Eye (tissue), 1 donor: ENCODE measurements around the gene SLC7A11.
A peak's percentile ranks its signal among the peaks of the same experiment; 100 is the strongest.
"Not testable (repeated sequence)": the region's sequence is repeated elsewhere in the genome, so short reads cannot be mapped to it uniquely, and the experiment has no call there.

Experiments used
- DNase-seq: peaks from one replicate; pipeline ENCODE4 v3.0.0-alpha.2; 2015

SLC7A11 gene

DNA sequence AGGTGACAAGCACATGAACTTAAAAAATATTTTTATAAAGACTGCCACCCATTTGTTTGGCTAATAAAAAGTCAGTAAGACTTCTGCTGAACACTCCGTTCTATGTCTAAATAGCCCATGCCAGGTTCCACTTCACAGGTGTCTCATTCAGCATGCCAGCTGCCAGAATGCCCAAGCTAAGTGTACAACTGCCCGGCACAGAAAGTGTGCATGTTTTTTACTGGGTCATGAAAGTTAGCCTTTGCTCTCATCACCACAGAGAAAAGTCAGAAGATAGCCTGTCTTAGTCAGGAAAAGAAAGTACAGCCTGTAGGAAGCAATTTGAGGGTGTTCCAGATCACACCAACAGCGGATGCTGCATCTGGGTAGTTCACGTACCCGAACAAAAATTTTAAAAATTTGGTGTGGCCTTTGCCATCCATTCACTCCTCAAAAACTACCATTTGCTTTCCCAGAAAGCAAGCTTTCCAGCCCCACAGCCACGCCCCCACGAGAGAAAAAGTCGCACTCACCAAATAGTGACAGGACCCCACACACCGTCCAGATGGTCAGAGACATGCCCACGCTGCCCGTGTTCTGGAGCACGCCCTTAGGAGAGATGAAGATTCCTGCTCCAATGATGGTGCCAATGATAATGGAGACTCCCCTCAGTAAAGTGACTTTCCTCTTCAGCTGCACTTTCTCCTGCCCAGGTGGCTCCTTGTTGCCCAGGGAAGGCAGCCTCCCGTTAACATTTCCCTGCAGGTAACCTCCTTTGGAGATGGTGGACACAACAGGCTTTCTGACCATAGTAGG is 671 bp downstream of the SLC7A11 start:
- no peak for DNase-seq

DNA sequence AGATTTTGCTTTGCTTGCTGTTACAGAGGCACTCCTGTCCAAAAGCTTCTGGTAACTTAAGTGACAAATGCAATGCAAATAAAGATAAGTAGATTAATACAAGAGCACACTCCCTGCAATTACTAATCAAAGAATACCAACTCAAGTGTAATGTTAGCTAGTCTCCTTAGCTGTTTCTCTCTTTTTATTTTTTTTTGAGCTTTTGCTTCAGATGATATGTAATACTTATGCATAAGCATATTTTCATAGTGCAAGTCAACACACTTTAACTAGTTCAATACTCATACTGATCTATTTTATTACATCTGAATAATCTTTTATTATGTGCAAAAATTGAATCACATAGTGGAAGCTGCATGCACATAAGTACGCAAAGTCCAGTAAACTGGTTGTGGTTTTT is 2.7 kb downstream of the SLC7A11 start:
- no peak for DNase-seq

DNA sequence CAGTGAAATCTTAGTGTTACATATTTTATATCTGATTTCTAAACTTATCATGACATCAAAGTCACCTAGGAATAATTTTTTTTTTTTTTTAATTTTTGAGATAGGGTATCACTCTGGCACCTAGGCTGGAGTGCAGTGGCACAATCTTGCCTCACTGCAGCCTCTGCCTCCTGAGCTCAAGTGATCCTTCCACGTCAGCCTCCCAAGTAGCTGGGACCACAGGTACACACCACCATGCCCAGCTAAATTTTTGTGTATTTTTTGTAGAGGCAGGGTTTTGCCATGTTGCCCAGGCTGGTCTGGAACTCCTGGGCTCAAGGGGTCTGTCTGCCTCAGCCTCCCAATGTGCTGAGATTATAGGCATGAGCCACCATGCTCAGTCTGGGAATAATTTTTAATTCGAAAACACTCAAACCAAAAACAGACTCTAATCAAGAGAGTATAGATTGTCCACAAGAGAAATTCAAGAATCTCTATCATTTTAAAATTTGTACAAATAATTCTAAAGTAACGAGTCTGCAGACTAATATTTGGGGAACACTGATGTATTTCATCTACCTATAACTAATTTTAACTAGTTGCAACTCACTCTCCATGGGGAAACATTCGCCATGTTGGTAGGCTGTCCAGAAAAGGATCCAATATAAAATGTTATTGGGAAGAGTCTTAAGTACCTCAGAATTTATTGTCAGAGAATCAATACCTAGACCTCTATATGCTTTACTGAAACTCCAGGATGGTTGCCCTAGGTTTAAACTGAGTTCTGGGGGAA is 3.4 kb downstream of the SLC7A11 start:
- no peak for DNase-seq

GRCh38 chr4:138237132-138237531 is 5.0 kb downstream of the SLC7A11 start:
- DNase-seq = not testable (repeated sequence)

- DNase-seq = no peak
These were observed 6.1 kb downstream of the SLC7A11 start for GRCh38 chr4:138236037-138236436.

GRCh38 chr4:138235419-138235952 is 6.7 kb downstream of the SLC7A11 start:
- no peak for DNase-seq

- DNase-seq = no peak
These were observed 7.9 kb downstream of the SLC7A11 start for GRCh38 chr4:138234248-138234647.

DNA sequence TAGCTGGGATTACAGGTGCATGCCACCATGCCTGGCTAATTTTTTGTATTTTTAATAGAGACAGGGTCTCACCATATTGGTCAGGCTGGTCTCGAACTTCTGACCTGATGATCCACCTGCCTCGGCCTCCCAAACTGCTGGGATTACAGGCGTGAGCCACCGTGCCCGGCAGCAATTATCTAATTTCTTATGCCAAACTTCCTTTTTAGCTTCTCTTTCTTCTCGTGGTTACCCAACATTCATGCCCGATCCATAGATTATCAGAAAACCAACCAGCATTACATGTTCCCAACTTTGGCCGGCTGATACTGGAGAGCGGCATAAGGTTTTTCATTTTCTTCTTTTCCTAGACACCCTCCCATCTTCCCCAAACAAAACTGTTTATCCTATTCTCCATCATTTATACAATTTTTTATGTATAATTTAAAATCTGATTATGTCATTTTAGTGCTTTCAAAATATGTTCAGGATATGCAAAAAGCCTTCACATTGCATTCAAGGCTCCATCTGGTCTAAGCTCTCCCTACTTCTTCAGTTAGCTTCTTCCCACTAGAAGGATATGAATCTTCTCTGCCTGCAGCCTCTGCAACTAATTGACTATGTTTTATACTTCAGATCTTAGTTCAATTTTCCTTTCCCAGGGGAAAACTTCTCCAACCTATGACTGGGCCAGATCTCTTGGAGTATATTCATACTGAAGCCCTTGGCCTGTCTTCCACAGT is 8.7 kb downstream of the SLC7A11 start:
- DNase-seq = no peak

DNA sequence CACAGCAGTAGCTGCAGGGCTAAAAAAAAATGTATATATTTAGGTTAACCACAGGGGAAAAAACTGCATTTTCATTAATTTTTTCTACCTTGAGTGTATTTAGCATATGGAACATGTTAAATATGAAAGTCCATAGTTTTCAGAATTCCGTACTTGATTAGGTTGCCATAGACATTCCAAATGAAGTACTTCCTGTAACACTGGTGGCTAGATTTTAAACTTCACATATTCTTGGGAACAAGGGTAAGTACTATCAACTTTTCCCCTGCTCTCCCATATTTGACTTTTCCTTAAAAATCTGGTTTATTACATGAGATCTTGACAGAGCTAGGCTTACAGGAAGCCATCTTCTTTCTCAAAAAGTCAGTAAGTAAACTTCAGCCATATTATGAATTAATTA is 9.8 kb downstream of the SLC7A11 start:
- DNase-seq = no peak

DNA sequence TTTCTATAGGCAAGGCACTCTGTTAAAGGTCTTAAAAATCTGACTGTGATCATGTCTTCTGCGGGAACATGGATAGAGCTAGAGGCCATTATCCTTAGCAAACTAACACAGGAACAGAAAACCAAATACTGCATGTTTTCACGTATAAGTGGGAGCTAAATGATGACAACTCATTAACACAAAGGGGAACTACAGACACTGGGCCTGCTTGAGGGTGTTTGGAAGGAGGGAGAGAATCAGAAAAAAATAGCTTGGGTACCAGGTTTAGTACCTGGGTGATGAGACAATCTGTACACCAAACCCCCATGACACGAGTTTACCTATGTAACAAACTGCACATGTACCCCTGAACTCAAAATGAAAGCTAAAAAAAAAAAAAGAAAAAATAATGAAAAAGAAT is 12.1 kb downstream of the SLC7A11 start:
- DNase-seq = no peak

DNA sequence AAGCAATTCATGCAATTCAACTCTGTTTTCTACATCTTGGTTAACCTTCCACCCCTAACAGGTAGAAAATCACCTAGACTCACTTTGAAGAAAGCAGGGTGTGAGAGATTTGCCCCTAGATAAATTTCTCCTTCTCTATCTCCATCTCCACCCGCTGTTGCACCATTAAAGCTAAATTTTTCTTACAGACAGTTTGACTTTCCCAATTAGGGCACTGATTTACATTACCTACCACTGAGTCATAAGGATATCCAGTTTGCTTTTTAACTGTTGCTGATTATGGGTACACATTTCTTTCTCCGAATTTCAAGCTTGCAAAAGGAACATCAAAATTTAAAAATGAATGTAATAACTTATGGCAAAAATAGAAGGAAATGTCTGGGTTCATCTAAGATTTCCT is 13.0 kb downstream of the SLC7A11 start:
- DNase-seq = no peak

DNA sequence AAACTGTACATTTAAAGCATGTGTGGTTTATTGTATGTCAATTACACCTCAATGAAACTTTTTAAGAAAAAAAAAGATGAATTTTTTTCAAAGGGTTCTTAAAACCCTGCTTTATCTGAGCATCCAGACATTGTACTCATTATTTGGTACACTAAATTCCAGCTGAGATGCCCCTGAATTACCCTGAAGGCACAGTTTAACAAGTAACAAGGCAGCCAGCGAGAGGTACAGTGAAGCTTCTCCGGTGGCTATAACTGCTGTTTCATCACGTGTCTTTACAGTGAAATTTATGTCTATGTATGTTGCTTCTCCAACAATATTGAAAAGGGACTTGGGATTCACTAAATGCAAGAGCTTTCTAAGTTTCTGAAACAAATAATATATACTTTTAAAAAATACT is 15.8 kb downstream of the SLC7A11 start:
- peak; percentile 30 for DNase-seq

GRCh38 chr4:138225477-138225876 is 16.7 kb downstream of the SLC7A11 start:
- DNase-seq = no peak

GRCh38 chr4:138224614-138225013 is 17.5 kb downstream of the SLC7A11 start:
- no peak for DNase-seq

DNA sequence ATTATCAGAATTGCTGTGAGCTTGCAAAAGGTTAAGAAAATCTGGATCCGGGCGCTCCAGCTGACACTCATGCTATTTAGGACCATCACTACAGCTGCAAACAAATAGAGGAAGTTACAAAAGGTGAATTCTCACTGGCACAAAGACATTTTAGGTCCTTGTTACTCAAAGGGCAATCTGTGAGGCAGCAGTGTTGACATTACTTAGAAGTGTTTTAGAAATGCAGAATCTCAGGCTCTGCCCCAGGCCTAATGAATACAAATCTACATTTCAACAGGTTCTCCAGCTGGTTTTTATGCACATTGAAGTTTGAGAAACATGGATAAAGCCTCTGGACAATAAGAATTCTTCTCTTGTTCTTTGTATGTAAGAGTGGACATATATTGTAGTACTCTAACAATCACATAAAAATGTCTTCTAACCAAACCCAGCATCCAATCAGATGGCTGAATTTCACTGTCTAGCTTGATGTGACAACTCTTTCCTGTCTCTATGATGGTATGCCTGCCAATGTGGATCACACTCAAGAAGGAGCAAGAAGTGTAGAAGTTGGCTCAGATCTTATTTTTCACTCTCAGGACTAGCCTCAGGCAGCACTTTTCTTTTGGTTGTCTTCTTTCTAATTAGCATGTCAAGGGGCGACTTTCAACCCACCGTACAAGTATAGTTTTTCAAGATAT is 18.8 kb downstream of the SLC7A11 start:
- peak; percentile 47 for DNase-seq

GRCh38 chr4:138222046-138222445 is 20.1 kb downstream of the SLC7A11 start:
- peak; percentile 62 for DNase-seq

- DNase-seq = no peak
These were observed 23.2 kb downstream of the SLC7A11 start for GRCh38 chr4:138218976-138219375.

DNA sequence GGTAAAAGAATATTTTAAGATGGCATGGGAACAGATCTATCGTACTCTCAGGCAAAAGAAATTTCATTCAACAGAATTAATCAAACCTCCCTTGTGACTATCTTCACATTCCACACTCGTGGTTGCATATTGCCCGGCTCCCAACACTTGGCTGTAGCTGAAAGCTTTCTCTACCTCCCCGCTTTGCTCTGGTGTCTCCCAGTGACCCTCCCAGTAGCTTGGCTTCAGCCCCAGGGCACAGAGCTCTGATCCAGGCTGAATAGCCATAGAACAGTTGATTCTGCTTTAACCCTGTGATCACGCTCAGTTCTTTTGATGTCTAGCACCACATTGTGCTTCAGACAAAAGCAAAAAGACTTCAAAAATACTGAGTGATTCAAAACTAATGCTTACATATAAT is 24.6 kb downstream of the SLC7A11 start:
- DNase-seq = no peak

DNA sequence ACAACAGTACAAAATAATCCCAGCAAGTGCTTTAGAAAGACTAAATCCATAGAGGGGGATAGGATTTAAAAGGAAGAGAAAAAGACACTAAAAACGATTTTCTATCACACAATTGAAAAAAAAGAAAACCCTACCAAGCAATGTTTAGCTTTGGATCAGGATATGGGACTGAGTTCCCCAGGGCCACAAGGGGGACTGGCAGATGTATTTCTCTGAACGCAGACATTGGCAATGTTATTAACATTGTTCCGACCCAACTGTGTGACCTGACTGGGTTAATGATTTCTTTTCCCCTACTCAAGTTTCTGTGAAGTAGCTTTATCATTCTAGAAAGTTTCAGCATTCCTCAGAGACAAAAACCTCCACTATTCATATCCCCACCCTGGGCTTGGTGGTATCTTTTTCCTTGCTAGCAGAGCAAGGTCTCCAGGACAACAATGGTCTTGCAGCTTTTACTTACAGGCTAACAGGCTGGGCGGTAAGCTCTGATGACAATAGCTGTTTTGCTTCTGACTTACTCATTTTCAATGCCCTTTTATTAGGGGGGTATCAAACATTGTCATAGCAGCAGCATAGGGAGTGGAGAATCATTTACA is 25.8 kb downstream of the SLC7A11 start:
- DNase-seq = no peak

- not testable (repeated sequence) for DNase-seq
These were observed 31.6 kb downstream of the SLC7A11 start for GRCh38 chr4:138210576-138210975.

DNA sequence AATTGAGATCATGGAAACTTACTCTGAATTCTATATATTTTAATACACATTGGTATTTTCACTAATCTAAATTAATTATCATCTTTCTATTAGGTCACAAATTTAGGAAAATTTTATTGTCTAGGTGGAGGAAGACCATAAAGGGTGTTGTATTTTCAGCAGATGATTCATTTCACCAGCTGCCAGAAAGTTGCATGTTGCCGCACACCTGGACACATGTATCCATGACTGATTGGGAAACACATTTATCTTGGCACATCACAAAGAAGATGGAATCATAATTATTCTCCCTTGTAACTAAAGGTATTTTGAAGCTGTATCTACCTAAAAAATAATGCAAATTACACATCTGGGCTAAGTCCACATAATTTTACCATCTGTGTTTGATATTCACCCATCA is 33.1 kb downstream of the SLC7A11 start:
- DNase-seq = no peak

DNA sequence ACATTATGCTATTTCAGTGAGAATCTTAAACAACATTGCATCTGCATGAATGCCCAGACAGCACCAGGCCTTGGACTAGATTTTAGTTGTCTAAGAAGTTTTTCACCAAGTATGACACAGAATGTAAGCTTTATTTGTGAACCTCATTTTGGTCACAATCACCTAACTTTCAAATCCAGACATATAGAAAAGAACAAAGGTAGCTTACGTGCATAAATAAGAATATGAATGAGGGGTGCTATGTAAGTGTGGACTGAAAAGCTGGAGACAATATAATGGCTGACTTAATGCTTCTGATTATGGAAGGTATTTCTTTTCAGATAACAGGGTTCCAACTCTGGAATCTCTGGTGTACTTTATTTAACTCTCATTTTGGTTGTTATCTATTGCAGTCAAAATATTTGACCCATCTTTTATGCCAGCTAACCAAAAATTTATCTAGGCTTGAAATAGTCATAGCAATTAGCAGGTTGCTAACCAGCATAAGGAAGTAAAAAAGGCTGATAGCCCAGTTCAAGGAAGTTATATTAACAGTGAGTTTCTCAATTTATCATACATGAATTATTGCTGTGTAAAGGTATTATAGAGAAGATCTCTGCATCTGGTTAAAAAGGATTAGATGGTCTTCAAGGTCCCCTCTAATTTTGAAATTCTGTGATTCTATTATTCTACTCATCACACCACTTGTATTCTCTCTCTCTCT is 36.5 kb downstream of the SLC7A11 start:
- no peak for DNase-seq
